HL-60 (cell line): Measurements from ENCODE around the gene PXDC1.

Experiments
- DNase-seq, 2 experiments: peaks; one replicate each; pipeline ENCODE4 v3.0.0-alpha.2; 2010 to 2020; ENCODE audit warnings: low read depth in 1 of 2, low spot score in 1 of 2
- H3K27ac ChIP-seq: fragments of 250-450 bp; sonication (Bioruptor Pico); replicated peaks from 2 replicates; pipeline ENCODE4 v1.5.1; 2020; ENCODE audit warnings: mild to moderate bottlenecking, moderate library complexity
- H3K27me3 ChIP-seq: fragments of 250-450 bp; sonication (Bioruptor Pico); 2 replicates; pipeline ENCODE4 v1.5.1; 2021; ENCODE audit warnings: mild to moderate bottlenecking, moderate library complexity; ENCODE audit not compliant: insufficient read depth, poor library complexity, severe bottlenecking
- H3K4me3 ChIP-seq: replicated peaks from 2 replicates; pipeline ENCODE4 v1.5.1; 2011; ENCODE audit warnings: mild to moderate bottlenecking, control low read depth, low read length; ENCODE audit not compliant: insufficient read depth
- CTCF ChIP-seq: IDR thresholded peaks from one replicate; pipeline ENCODE4 v1.5.1; 2011; ENCODE audit warnings: low read length, control low read depth, inconsistent platforms; ENCODE audit not compliant: insufficient read depth
- GABPA ChIP-seq: IDR thresholded peaks from 2 replicates; pipeline ENCODE4 v1.6.1; 2012; ENCODE audit warnings: low read depth
- POLR2AphosphoS5 ChIP-seq: IDR thresholded peaks from 2 replicates; pipeline ENCODE4 v1.6.1; 2012; ENCODE audit warnings: low read depth
- SPI1 ChIP-seq: IDR thresholded peaks from 2 replicates; pipeline ENCODE4 v1.6.1; 2012; ENCODE audit warnings: low read depth, mild to moderate bottlenecking, borderline replicate concordance
- TF ChIP-seq, protein P1 (sequence below): IDR thresholded peaks from 2 replicates; pipeline ENCODE4 v1.6.1; 2012; ENCODE audit warnings: low read depth; ENCODE audit not compliant: insufficient replicate concordance

PXDC1 gene

DNA sequence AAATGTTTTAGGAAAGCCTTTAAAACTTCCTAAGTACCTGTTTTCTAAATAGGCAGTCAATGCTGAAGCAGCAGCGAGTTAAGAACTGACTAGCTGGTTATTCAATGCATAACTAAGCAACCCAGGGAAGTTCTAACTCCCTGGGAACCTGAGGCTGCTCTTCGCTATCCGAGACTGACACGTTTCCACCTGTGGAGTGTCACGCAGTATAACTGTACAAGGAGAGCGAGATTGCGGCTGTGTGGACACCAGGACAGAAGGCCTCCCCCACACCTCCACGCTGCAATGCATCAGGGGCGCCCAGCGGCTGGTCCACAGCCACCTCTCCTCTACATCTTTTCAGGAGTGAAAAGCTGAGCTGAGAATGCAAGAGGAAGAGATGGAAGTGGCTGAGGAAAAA, 8.0 kb downstream of the PXDC1 start:
- no peak overlapping the region for H3K27ac ChIP-seq
- TF ChIP-seq, protein P1, sequence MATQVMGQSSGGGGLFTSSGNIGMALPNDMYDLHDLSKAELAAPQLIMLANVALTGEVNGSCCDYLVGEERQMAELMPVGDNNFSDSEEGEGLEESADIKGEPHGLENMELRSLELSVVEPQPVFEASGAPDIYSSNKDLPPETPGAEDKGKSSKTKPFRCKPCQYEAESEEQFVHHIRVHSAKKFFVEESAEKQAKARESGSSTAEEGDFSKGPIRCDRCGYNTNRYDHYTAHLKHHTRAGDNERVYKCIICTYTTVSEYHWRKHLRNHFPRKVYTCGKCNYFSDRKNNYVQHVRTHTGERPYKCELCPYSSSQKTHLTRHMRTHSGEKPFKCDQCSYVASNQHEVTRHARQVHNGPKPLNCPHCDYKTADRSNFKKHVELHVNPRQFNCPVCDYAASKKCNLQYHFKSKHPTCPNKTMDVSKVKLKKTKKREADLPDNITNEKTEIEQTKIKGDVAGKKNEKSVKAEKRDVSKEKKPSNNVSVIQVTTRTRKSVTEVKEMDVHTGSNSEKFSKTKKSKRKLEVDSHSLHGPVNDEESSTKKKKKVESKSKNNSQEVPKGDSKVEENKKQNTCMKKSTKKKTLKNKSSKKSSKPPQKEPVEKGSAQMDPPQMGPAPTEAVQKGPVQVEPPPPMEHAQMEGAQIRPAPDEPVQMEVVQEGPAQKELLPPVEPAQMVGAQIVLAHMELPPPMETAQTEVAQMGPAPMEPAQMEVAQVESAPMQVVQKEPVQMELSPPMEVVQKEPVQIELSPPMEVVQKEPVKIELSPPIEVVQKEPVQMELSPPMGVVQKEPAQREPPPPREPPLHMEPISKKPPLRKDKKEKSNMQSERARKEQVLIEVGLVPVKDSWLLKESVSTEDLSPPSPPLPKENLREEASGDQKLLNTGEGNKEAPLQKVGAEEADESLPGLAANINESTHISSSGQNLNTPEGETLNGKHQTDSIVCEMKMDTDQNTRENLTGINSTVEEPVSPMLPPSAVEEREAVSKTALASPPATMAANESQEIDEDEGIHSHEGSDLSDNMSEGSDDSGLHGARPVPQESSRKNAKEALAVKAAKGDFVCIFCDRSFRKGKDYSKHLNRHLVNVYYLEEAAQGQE: no peak
- no peak for TF ChIP-seq SPI1
- no peak for TF ChIP-seq CTCF
- TF ChIP-seq GABPA: no peak
- TF ChIP-seq POLR2AphosphoS5: no peak

GRCh38 chr6:3742426-3743344, 8.8 kb downstream of the PXDC1 start:
- Histone ChIP-seq H3K4me3 (no peak overlapping the region), H3K27me3 (peaks cover 18% of the 10 kb centered on the region), H3K27ac (no peak overlapping the region)
- TF ChIP-seq CTCF (peak; percentile 62), SPI1 (no peak), POLR2AphosphoS5 (no peak), GABPA (peak; percentile 41; the same call in 1 of the 2 replicates)
- TF ChIP-seq, protein P1: no peak
- peak; percentile 65 to 79 for DNase-seq

More for the DNA sequence above, 8.0 kb downstream of the PXDC1 start:
- Histone ChIP-seq H3K27me3 (peaks cover 18% of the 10 kb centered on the region), H3K4me3 (no peak overlapping the region)
- no peak for DNase-seq

GRCh38 chr6:3742076-3742425, 9.5 kb downstream of the PXDC1 start:
- TF ChIP-seq CTCF (no peak), POLR2AphosphoS5 (no peak), SPI1 (no peak), GABPA (no peak)
- TF ChIP-seq, protein P1: no peak
- H3K27ac ChIP-seq: no peak overlapping the region
- peaks cover 18% of the 10 kb centered on the region for H3K27me3 ChIP-seq
- no peak overlapping the region for H3K4me3 ChIP-seq
- no peak for DNase-seq
